ENCODE measurements around the gene FGF23.

FGF23 gene

GRCh38 chr12:4327293-4327692 is 52.2 kb downstream of the FGF23 start:
- in situ Hi-C loops (cut with HindIII; ENCODE audit: low sequenced_read_pairs), result no loop called here
- no peak for DNase-seq (ENCODE audit: low read depth)
- H3K4me3 ChIP-seq (ENCODE audit: low read depth, low read length), result no peak overlapping the region
- no peak for TF ChIP-seq CTCF (IDR thresholded peaks at IDR 0.05; ENCODE audit: low read depth, low read length, missing control alignments)

GRCh38 chr12:4325966-4326365 is 53.5 kb downstream of the FGF23 start:
- no peak overlapping the region for H3K4me3 ChIP-seq (ENCODE audit: low read depth, low read length)
- no peak for DNase-seq (ENCODE audit: low read depth)
- TF ChIP-seq CTCF (IDR thresholded peaks at IDR 0.05; ENCODE audit: low read depth, low read length, missing control alignments), result no peak
- in situ Hi-C loops (cut with HindIII; ENCODE audit: low sequenced_read_pairs), result no loop called here

GRCh38 chr12:4324366-4324765 is 55.1 kb downstream of the FGF23 start:
- in situ Hi-C loops (cut with HindIII; ENCODE audit: low sequenced_read_pairs), result no loop called here
- H3K4me3 ChIP-seq (ENCODE audit: low read depth, low read length), result no peak overlapping the region
- no peak for TF ChIP-seq CTCF (IDR thresholded peaks at IDR 0.05; ENCODE audit: low read depth, low read length, missing control alignments)
- no peak for DNase-seq (ENCODE audit: low read depth)

- no peak overlapping the region for H3K4me3 ChIP-seq (ENCODE audit: low read depth, low read length)
- in situ Hi-C loops (cut with HindIII; ENCODE audit: low sequenced_read_pairs), result no loop called here
- no peak for DNase-seq (ENCODE audit: low read depth)
- TF ChIP-seq CTCF (IDR thresholded peaks at IDR 0.05; ENCODE audit: low read depth, low read length, missing control alignments), result no peak
Observed at GRCh38 chr12:4323396-4323795, 56.1 kb downstream of the FGF23 start.

GRCh38 chr12:4322726-4323125 is 56.8 kb downstream of the FGF23 start:
- TF ChIP-seq CTCF (IDR thresholded peaks at IDR 0.05; ENCODE audit: low read depth, low read length, missing control alignments), result no peak
- in situ Hi-C loops (cut with HindIII; ENCODE audit: low sequenced_read_pairs), result no loop called here
- H3K4me3 ChIP-seq (ENCODE audit: low read depth, low read length), result no peak overlapping the region
- DNase-seq (ENCODE audit: low read depth), result no peak

GRCh38 chr12:4320853-4321701 is 58.4 kb downstream of the FGF23 start, which contains the start of gene TIGAR:
TSS of gene TIGAR (plus strand) at chr12:4321213. CDS start at chr12:4321272, 59 bp downstream.
- peak; percentile 77 for DNase-seq (ENCODE audit: low read depth)
- peak within 1 kb of the TSS; percentile 94 for H3K4me3 ChIP-seq (ENCODE audit: low read depth, low read length)
- no peak for TF ChIP-seq CTCF (IDR thresholded peaks at IDR 0.05; ENCODE audit: low read depth, low read length, missing control alignments)
- in situ Hi-C loops (cut with HindIII; ENCODE audit: low sequenced_read_pairs), result no loop called here
